GM12873 (cell line): ENCODE measurements around the gene NCAPD2.
A peak's percentile ranks its signal among the peaks of the same experiment; 100 is the strongest.

ENCODE experiments used
- CTCF ChIP-seq: IDR thresholded peaks from 2 replicates; pipeline ENCODE4 v1.5.1; 2012; ENCODE audit warnings: low read depth, mild to moderate bottlenecking, moderate library complexity, low read length, control low read depth; ENCODE audit not compliant: insufficient read depth; ENCODE audit errors: missing control alignments

NCAPD2 gene

GRCh38 chr12:6550294-6551062, 56.6 kb downstream of the NCAPD2 start:
- TF ChIP-seq CTCF, result no peak

GRCh38 chr12:6551063-6551461, 57.2 kb downstream of the NCAPD2 start:
- no peak for TF ChIP-seq CTCF

DNA sequence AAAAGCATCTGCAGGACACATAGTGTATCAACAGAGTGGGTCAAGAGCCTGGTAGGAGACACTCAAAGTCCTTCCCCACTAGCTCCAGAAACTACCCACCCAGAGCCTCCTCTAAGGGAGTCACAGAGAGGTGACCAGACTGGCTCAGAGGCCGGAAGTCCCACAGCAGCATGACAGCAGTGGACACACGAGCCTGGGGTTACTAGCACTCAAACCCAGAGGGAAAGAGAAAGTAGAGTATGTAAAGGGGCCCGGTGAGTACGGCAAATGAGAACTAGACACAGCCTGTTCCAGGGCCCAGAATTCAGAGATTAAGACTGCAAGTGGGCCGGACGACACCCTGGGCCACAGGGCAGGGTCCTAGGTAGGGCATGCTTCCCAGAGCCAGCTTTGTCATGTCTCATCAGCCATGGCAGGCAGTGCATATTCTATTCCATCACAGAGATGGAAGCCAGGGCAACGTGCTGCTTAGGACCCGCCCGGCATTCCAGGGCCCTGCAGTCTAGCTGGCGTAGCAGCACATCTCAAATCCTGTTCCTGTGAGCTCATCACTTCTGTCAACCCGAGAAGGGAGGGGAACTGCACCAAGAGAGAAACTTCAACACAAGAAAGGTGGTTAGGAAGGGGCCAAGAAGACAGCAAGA, 57.7 kb downstream of the NCAPD2 start:
- TF ChIP-seq CTCF, result no peak

- TF ChIP-seq CTCF, result no peak
Observed at GRCh38 chr12:6552140-6552551, 58.2 kb downstream of the NCAPD2 start.

GRCh38 chr12:6553051-6553868, 59.4 kb downstream of the NCAPD2 start:
- no peak for TF ChIP-seq CTCF

GRCh38 chr12:6554168-6555017, 60.5 kb downstream of the NCAPD2 start:
- TF ChIP-seq CTCF, result peak; percentile 82
